Omental fat pad (tissue), 4 donors: ENCODE measurements around the gene PTPN4. TPM values are rescaled to one million over a fixed set of nuclear protein-coding genes. Genes with fewer than 3 reads are reported as not detected.

Experiments used
- ATAC-seq: fragments of 150-250 bp; one replicate; pipeline ENCODE4 v1.9.1; 2016; ENCODE audit warnings: mild to moderate bottlenecking, moderate library complexity; ENCODE audit not compliant: low FRiP score
- DNase-seq: peaks from one replicate; pipeline ENCODE4 v3.0.0-alpha.2; 2019; ENCODE audit warnings: low spot score
- CTCF ChIP-seq, 3 donors: fragments of 450-650 bp; IDR thresholded peaks; one replicate each; pipeline ENCODE4 v1.5.1; 2016 to 2017; ENCODE audit warnings: antibody characterized with exemption in 3 of 3, mild to moderate bottlenecking in 3 of 3, moderate library complexity in 2 of 3
- total RNA-seq, 4 donors: library from RNA; depleted of rRNA; stranded (reverse); fragments of >200 nt; gene quantifications; one replicate each; pipeline ENCODE4 v1.1.0, GENCODE V29; 2016

The PTPN4 gene
- total RNA-seq, 4 donors from 2014 or later: 20.2 to 41.0 (median 30.5) TPM

GRCh38 chr2:119873350-119874315 is 113.9 kb downstream of the PTPN4 start:
- TF ChIP-seq CTCF (IDR thresholded peaks at IDR 0.05): no peak
- ATAC-seq (no peak), DNase-seq (no peak)

- ATAC-seq (no peak), DNase-seq (no peak)
- no peak for TF ChIP-seq CTCF (IDR thresholded peaks at IDR 0.05)
Observed at GRCh38 chr2:119879502-119879901, 119.8 kb downstream of the PTPN4 start.

GRCh38 chr2:119888680-119889079 is 129.0 kb downstream of the PTPN4 start:
- no peak for ATAC-seq
- TF ChIP-seq CTCF (IDR thresholded peaks at IDR 0.05): no peak
- no peak for DNase-seq

GRCh38 chr2:119897736-119898395 is 138.1 kb downstream of the PTPN4 start:
- TF ChIP-seq CTCF (IDR thresholded peaks at IDR 0.05): no peak
- DNase-seq (no peak), ATAC-seq (no peak)

- TF ChIP-seq CTCF (IDR thresholded peaks at IDR 0.05): no peak
- DNase-seq (no peak), ATAC-seq (no peak)
Observed at GRCh38 chr2:119901013-119901412, 141.3 kb downstream of the PTPN4 start.

GRCh38 chr2:119910566-119910965 is 150.8 kb downstream of the PTPN4 start:
- no peak for ATAC-seq
- DNase-seq: no peak
- no peak for TF ChIP-seq CTCF (IDR thresholded peaks at IDR 0.05)
